NOMO-1 (cell line): ENCODE results near the gene EPB41L5.

Source experiments
- DNase-seq, 2 experiments: peaks; one replicate each; lab custom pipeline; 2025; ENCODE audit not compliant: unreplicated experiment in 2 of 2; lab: John Stamatoyannopoulos, UW

Gene EPB41L5

DNA sequence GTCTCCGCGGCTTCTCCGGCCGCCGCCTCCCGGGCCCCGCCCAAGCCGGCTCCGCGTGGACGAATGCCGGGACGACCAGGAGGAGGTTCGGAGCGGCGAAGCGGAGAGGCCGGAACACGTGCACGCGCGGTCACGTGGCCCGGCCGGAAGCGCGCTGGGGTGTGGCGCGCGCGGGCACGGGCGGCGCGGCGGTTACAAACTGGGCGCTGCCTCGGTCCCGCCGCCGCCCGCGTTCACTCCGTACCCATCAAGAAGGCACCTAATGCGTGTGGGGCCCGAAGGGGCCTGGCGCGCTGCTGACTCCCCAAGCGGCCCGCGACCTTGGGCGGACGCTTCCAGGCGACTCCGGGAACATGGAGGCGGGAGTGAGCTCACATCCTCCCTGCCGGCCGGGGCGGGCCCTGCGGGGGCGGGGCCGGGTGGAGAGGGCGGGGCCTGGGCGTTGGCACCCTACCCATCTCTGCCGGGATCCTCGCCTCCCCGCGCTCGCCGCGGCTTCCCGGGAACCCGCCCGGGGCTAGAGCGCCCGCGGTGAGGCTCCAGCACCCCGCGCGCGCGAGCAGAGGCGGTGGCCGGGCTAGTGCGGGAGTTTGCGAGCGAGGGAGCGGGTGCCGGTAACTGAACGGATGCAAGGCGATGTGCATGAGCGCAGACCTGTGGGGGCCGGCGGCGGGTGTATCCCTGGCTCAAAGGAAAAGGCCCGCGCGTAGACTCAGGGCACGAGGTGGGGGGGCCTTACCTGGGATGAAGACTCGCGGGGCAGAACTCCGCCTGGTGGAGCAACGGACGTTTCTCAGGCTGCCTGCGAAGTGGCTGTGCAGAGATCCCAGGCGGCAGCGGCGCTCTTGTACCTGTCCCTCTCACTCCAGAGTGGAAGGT, 210.4 kb downstream of the EPB41L5 start, which contains the start of gene TMEM185B:
TMEM185B (minus strand) TSS at position 367 of the 879 bp plus-strand sequence. CDS start 424 bp downstream, outside the sequence.
- peak; percentile 49 to 75 for DNase-seq

- no peak for DNase-seq
Measured at GRCh38 chr2:120224256-120224655, 211.4 kb downstream of the EPB41L5 start.

DNA sequence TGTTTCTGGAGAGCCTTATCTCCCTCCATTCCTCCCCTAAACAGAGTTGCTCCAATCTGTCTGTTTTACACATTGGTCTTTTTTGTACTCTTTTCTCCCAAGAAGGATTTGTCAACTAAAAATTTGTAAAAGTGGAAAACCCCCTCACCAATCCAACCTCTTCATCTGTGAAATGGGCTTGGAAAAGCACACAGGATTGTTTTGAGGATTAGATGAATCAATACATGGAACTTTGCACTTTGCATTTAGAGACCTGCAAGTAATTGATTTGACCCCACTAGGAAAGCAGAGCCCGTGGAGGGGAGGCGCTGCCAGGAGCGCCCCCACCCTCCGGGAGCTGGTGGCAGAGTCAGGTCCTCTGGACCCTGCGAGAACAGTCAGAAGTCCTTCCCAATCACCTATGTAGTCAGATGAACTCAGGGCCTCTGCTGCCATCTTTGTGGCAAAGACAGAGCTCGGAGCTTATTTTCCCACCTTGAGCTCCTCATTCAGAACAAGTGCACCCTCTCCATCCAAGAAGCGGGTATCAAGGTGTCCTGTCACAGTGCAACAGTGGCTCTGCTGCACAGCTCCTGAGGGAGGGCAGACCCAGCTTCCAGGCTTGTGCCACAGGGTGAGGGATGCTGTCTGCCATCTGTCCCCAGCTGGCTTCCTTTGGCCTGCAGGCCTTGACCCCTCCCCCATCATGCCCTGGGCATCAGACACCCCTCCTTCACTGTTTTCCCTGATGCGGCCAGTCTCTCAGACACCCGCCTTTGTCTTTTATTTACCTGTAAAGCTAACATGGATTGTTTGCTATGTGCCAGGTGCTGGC, 212.1 kb downstream of the EPB41L5 start:
- no peak for DNase-seq

DNA sequence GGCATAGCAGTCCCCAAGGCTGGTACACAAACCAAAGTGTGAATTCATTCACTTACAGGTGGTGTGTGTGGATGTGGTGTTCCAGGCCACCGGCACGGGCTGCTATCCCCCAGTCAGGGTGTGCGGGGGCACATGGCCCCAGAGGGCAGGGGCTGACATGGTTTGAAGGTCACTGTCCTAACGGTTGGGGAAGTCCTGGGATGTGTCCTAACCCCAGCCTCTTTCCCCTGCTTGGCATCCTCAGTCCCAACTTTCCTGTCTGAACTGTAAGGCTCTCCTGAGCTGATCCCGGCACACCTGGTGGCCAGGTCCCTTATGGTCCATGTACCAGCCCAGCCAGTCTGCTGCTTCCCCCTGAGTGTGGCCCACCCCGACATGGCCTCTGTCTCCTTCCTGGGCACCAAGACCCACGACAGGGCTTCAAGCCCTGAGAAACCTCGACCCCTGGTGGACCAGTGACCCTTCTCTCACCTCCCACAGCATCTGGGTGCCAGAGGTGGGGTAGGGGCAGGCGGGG, 212.7 kb downstream of the EPB41L5 start:
- DNase-seq = no peak

DNA sequence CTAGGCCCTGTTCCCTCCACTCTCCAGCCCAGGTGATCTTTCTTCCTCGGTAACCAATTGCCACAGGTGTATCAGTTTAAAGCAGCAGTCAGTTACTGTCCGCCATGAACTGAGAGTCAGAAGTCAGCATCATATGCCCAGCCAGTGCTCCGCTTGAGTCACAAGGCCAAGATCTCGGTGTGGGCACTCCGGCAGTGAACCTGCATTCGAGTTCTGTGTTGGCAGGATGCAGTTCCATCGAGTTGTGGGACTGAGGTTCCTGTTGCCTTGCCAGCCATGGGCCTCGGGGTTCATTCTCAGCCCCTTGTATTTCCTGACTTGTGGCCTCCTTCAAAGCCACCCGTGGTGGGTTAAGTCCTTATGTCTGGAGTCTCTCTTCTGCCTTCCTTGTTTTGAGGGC, 213.4 kb downstream of the EPB41L5 start:
- no peak for DNase-seq

- no peak for DNase-seq
Measured at GRCh38 chr2:120227111-120227991, 214.5 kb downstream of the EPB41L5 start.

- DNase-seq = no peak
Measured at GRCh38 chr2:120228503-120228902, 215.6 kb downstream of the EPB41L5 start.
